ENCODE results near the gene CNEP1R1. TPM values are rescaled to one million over a fixed set of nuclear protein-coding genes. Genes with fewer than 3 reads are reported as not detected.

The CNEP1R1 gene
- total and polyA plus RNA-seq, 2 of the 4 experiments (the other 2 are of a cell fraction): 16.1 to 22.0 TPM

DNA sequence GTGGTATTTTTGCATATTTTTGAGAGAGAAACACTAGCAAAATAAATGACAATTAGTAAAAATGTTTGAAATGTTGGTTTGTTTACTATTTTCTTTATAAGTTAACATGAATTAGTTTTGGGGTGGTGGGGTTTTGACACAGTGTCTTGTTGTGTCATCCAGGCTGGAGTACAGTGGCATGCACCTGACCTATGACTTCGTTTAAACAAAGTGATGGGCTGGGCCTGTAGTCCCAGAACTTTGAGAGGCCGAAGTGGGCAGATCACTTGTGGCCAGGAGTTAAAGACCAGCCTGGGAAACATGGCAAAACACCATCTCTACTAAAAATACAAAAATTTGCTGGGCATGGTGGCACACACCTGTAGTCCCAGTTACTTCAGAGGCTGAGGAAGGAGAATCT lies 22.8 kb downstream of the CNEP1R1 start:
- no peak overlapping the region for H3K18ac ChIP-seq (ENCODE audit: low read depth, low read length)
- no peak overlapping the region for H2BK20ac ChIP-seq (ENCODE audit: low read depth, low read length)
- TF ChIP-seq NFE2L2 (IDR thresholded peaks at IDR 0.05; ENCODE audit: low read depth, low read length) (no peak), CEBPB (IDR thresholded peaks at IDR 0.05; ENCODE audit: low read depth, low read length) (no peak), MAFK (IDR thresholded peaks at IDR 0.05; ENCODE audit: low read depth, low read length) (no peak), RAD21 (IDR thresholded peaks at IDR 0.05; ENCODE audit: low read length) (no peak), POLR2A (IDR thresholded peaks at IDR 0.05; ENCODE audit: low read depth, low read length) (no peak), RFX5 (IDR thresholded peaks at IDR 0.05; ENCODE audit: low read depth, low read length) (no peak)
- TF ChIP-seq, protein P1, sequence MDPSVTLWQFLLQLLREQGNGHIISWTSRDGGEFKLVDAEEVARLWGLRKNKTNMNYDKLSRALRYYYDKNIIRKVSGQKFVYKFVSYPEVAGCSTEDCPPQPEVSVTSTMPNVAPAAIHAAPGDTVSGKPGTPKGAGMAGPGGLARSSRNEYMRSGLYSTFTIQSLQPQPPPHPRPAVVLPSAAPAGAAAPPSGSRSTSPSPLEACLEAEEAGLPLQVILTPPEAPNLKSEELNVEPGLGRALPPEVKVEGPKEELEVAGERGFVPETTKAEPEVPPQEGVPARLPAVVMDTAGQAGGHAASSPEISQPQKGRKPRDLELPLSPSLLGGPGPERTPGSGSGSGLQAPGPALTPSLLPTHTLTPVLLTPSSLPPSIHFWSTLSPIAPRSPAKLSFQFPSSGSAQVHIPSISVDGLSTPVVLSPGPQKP (IDR thresholded peaks at IDR 0.05; ENCODE audit: borderline replicate concordance, low read depth, low read length): no peak
- TF ChIP-seq, protein P2, sequence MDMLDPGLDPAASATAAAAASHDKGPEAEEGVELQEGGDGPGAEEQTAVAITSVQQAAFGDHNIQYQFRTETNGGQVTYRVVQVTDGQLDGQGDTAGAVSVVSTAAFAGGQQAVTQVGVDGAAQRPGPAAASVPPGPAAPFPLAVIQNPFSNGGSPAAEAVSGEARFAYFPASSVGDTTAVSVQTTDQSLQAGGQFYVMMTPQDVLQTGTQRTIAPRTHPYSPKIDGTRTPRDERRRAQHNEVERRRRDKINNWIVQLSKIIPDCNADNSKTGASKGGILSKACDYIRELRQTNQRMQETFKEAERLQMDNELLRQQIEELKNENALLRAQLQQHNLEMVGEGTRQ (IDR thresholded peaks at IDR 0.05; ENCODE audit: low read depth, low read length): no peak
- TF ChIP-seq, protein P3, sequence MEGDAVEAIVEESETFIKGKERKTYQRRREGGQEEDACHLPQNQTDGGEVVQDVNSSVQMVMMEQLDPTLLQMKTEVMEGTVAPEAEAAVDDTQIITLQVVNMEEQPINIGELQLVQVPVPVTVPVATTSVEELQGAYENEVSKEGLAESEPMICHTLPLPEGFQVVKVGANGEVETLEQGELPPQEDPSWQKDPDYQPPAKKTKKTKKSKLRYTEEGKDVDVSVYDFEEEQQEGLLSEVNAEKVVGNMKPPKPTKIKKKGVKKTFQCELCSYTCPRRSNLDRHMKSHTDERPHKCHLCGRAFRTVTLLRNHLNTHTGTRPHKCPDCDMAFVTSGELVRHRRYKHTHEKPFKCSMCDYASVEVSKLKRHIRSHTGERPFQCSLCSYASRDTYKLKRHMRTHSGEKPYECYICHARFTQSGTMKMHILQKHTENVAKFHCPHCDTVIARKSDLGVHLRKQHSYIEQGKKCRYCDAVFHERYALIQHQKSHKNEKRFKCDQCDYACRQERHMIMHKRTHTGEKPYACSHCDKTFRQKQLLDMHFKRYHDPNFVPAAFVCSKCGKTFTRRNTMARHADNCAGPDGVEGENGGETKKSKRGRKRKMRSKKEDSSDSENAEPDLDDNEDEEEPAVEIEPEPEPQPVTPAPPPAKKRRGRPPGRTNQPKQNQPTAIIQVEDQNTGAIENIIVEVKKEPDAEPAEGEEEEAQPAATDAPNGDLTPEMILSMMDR (conservative IDR thresholded peaks at IDR 0.05; ENCODE audit: low read depth, low read length): no peak
- intact Hi-C loops (cut with micrococcal nuclease) (no loop called here), dilution Hi-C loops (cut with HindIII; ENCODE audit: low sequenced_read_pairs, unreplicated experiment) (no loop called here), in situ Hi-C loops (cut with MboI; ENCODE audit: low sequenced_read_pairs) (no loop called here)
- H2BK5ac ChIP-seq (ENCODE audit: low read depth, low read length, poor library complexity, severe bottlenecking): no peak overlapping the region
- no peak overlapping the region for H3K14ac ChIP-seq (replicated peaks; ENCODE audit: low read depth, low read length)
- ATAC-seq (ENCODE audit: low read depth) (no peak), DNase-seq (no peak)
- no peak overlapping the region for H4K8ac ChIP-seq (ENCODE audit: low read depth in 2 of 2, low read length in 2 of 2)
- H3K36me3 ChIP-seq (ENCODE audit: control insufficient read depth, insufficient read depth, low read length): no peaks in the 10 kb centered on the region
- no peak overlapping the region for H4K5ac ChIP-seq (ENCODE audit: low read depth, low read length)
- H3K27ac ChIP-seq (ENCODE audit: insufficient read depth, low read length): no peak overlapping the region
- no CpG with 5 or more reads among the region's 2 CpGs for WGBS, 2 experiments (ENCODE audit: extremely low coverage in 2 of 2, insufficient read length in 1 of 2)
- H3K79me1 ChIP-seq (ENCODE audit: low read depth in 1 of 2, low read length in 2 of 2): no peaks in the 10 kb centered on the region
- no peak overlapping the region for H3K4me3 ChIP-seq (ENCODE audit: insufficient read depth, low read depth, low read length)
- H2AK9ac ChIP-seq (replicated peaks; ENCODE audit: low read depth, low read length, poor library complexity): no peak overlapping the region
- no TSS peak for BruUV-seq (replicated peaks)
- no peaks in the 10 kb centered on the region for H4K20me1 ChIP-seq (ENCODE audit: insufficient read depth, low read length)
- no peaks in the 10 kb centered on the region for H3K9me1 ChIP-seq (ENCODE audit: insufficient read depth, low read length)
- H3K27me3 ChIP-seq (ENCODE audit: control insufficient read depth, insufficient read depth, low read length): peaks cover 6% of the 10 kb centered on the region
- no peak overlapping the region for H3K56ac ChIP-seq (ENCODE audit: extremely low read depth, insufficient read depth, low read length)
- ChIA-PET POLR2A (ENCODE audit: unreplicated experiment) (no interaction called here), CTCF (interaction anchor here (0.7 kb wide), 1 partner anchor 13 kb away, joined by 3 read pairs; no protein-coding TSS in a partner anchor)
- H2AFZ ChIP-seq (replicated peaks; ENCODE audit: low read length, poor library complexity): no peak overlapping the region
- H3K9ac ChIP-seq (ENCODE audit: low read depth, low read length): no peak overlapping the region
- H3K4me1 ChIP-seq (ENCODE audit: control insufficient read depth, insufficient read depth, low read length): no peaks in the 10 kb centered on the region
- H3K4me2 ChIP-seq (ENCODE audit: low read depth, low read length): no peak overlapping the region
- H2BK15ac ChIP-seq (ENCODE audit: low read depth, low read length): no peak overlapping the region
- H2AK5ac ChIP-seq (ENCODE audit: low read depth, low read length): no peak overlapping the region
- no peaks in the 10 kb centered on the region for H3K9me3 ChIP-seq (ENCODE audit: control insufficient read depth, insufficient read depth, low read length)
- H4K91ac ChIP-seq (ENCODE audit: insufficient read depth, low read depth, low read length): no peak overlapping the region
- H3K4ac ChIP-seq (ENCODE audit: low read depth, low read length): no peak overlapping the region
- no peak overlapping the region for H3K23ac ChIP-seq (ENCODE audit: low read depth, low read length)
- H2BK120ac ChIP-seq (ENCODE audit: low read depth, low read length): no peak overlapping the region
